Endodermal cell (in vitro differentiated cells): ENCODE results near the gene SMOC2. TPM values are rescaled to one million over a fixed set of nuclear protein-coding genes. Genes with fewer than 3 reads are reported as not detected.
A peak's percentile ranks its signal among the peaks of the same experiment; 100 is the strongest.

Experiments used
- DNase-seq: peaks from one replicate; pipeline ENCODE4 v3.0.0-alpha.2; 2017
- H3K27ac ChIP-seq: 2 replicates; pipeline ENCODE4 v1.5.1; 2013; ENCODE audit warnings: mild to moderate bottlenecking, low read depth, low read length, moderate library complexity
- H3K27me3 ChIP-seq: 2 replicates; pipeline ENCODE4 v1.6.1; 2013; ENCODE audit warnings: mild to moderate bottlenecking, low read length, moderate library complexity; ENCODE audit not compliant: insufficient read depth, control insufficient read depth, poor library complexity, severe bottlenecking
- H3K36me3 ChIP-seq: 2 replicates; pipeline ENCODE4 v1.7.0; 2013; ENCODE audit warnings: mild to moderate bottlenecking, low read length, moderate library complexity; ENCODE audit not compliant: control insufficient read depth, insufficient read depth
- H3K4me1 ChIP-seq: one replicate; pipeline ENCODE4 v1.7.0; 2013; ENCODE audit warnings: low read length; ENCODE audit not compliant: control insufficient read depth, insufficient read depth
- H3K4me3 ChIP-seq: 2 replicates; pipeline ENCODE4 v1.5.1; 2013; ENCODE audit warnings: mild to moderate bottlenecking, low read length, moderate library complexity
- H3K9ac ChIP-seq: 2 replicates; pipeline ENCODE4 v1.6.1; 2013; ENCODE audit warnings: mild to moderate bottlenecking, low read length, moderate library complexity; ENCODE audit not compliant: poor library complexity, severe bottlenecking; ENCODE audit errors: extremely low read depth
- H3K9me3 ChIP-seq: 2 replicates; pipeline ENCODE4 v1.6.1; 2013; ENCODE audit warnings: mild to moderate bottlenecking, low read length, moderate library complexity; ENCODE audit not compliant: control insufficient read depth
- H3K27ac Mint-ChIP-seq: 2 replicates; pipeline ENCODE4 v1.8.0; 2020; ENCODE audit warnings: mixed read lengths
- H3K27me3 Mint-ChIP-seq: 2 replicates; pipeline ENCODE4 v1.8.0; 2021; ENCODE audit warnings: mild to moderate bottlenecking, mixed read lengths; ENCODE audit not compliant: insufficient read depth
- H3K36me3 Mint-ChIP-seq: 2 replicates; pipeline ENCODE4 v1.8.0; 2020; ENCODE audit warnings: low read depth, mixed read lengths
- H3K4me1 Mint-ChIP-seq: 2 replicates; pipeline ENCODE4 v1.8.0; 2020; ENCODE audit warnings: mixed read lengths
- H3K4me3 Mint-ChIP-seq: 2 replicates; pipeline ENCODE4 v1.8.0; 2020; ENCODE audit warnings: mild to moderate bottlenecking, moderate library complexity, mixed read lengths
- H3K9me3 Mint-ChIP-seq: 2 replicates; pipeline ENCODE4 v1.8.0; 2020; ENCODE audit warnings: mild to moderate bottlenecking, mixed read lengths
- CTCF ChIP-seq: fragments of 200-600 bp; sonication (generic); conservative IDR thresholded peaks from 2 replicates; pipeline ENCODE4 v1.5.0; 2021; ENCODE audit warnings: antibody characterized with exemption, mild to moderate bottlenecking
- WGBS, 2 experiments: methylation state at CpG; one replicate each; pipeline versions ENCODE4 v1.1.5 to v1.1.7; 2013; ENCODE audit warnings: missing lambda C conversion rate in 2 of 2, mixed read lengths in 1 of 2; ENCODE audit not compliant: insufficient coverage in 1 of 2, insufficient read length in 1 of 2; 5-methylcytosine and 5-hydroxymethylcytosine counted together
- total RNA-seq, 2 donors: library from RNA; stranded (reverse); fragmentation: NEBNext Ultra II Directional in 1 of 2; extraction: Animal tissue kit (Norgen Biotek cat#: 25700) in 1 of 2; gene quantifications; 2 replicates in 1 of 2; 3 replicates in 1 of 2; pipeline ENCODE4 v1.2.1, GENCODE V29; 2021

SMOC2 gene
- total RNA-seq, 2 donors from 2014 or later, result 0.20 TPM; not detected in 1

GRCh38 chr6:168634541-168635328, 193.8 kb downstream of the SMOC2 start:
- Mint-ChIP-seq H3K4me1 (no peaks in the 10 kb centered on the region), H3K36me3 (no peaks in the 10 kb centered on the region), H3K27me3 (no peaks in the 10 kb centered on the region), H3K4me3 (no peak overlapping the region), H3K9me3 (peaks cover 28% of the 10 kb centered on the region), H3K27ac (no peak overlapping the region)
- WGBS, 2 experiments, result 92 to 94% methylated on average over 10 of the region's 10 CpGs
- no peak for DNase-seq
- H3K9ac ChIP-seq, result no peak overlapping the region
- H3K36me3 ChIP-seq, result no peaks in the 10 kb centered on the region
- no peak overlapping the region for H3K27ac ChIP-seq
- H3K27me3 ChIP-seq, result no peaks in the 10 kb centered on the region
- H3K4me3 ChIP-seq, result no peak overlapping the region
- H3K9me3 ChIP-seq, result no peaks in the 10 kb centered on the region
- no peak for TF ChIP-seq CTCF
- H3K4me1 ChIP-seq, result no peaks in the 10 kb centered on the region

GRCh38 chr6:168636147-168637004, 195.4 kb downstream of the SMOC2 start:
- Mint-ChIP-seq H3K27ac (no peak overlapping the region), H3K27me3 (peaks cover 3% of the 10 kb centered on the region), H3K9me3 (peaks cover 12% of the 10 kb centered on the region), H3K4me3 (no peak overlapping the region), H3K36me3 (no peaks in the 10 kb centered on the region), H3K4me1 (peaks cover 5% of the 10 kb centered on the region)
- Histone ChIP-seq H3K9me3 (no peaks in the 10 kb centered on the region), H3K36me3 (no peaks in the 10 kb centered on the region), H3K27ac (no peak overlapping the region), H3K27me3 (no peaks in the 10 kb centered on the region), H3K4me1 (no peaks in the 10 kb centered on the region), H3K4me3 (no peak overlapping the region), H3K9ac (no peak overlapping the region)
- peak; percentile 55 for TF ChIP-seq CTCF
- peak; percentile 78 for DNase-seq
- WGBS, 2 experiments, result 67 to 68% methylated on average over 6 to 8 of the region's 11 CpGs

- H3K36me3 ChIP-seq, result no peaks in the 10 kb centered on the region
- H3K4me1 ChIP-seq, result no peaks in the 10 kb centered on the region
- Mint-ChIP-seq H3K36me3 (no peaks in the 10 kb centered on the region), H3K9me3 (peaks cover 4% of the 10 kb centered on the region), H3K27me3 (peaks cover 3% of the 10 kb centered on the region), H3K27ac (no peak overlapping the region), H3K4me1 (peaks cover 6% of the 10 kb centered on the region), H3K4me3 (no peak overlapping the region)
- H3K4me3 ChIP-seq, result no peak overlapping the region
- no peaks in the 10 kb centered on the region for H3K27me3 ChIP-seq
- H3K9me3 ChIP-seq, result no peaks in the 10 kb centered on the region
- DNase-seq, result no peak
- no peak for TF ChIP-seq CTCF
- 78 to 88% methylated on average over 5 to 10 of the region's 10 CpGs for WGBS, 2 experiments
- H3K9ac ChIP-seq, result no peak overlapping the region
- H3K27ac ChIP-seq, result no peak overlapping the region
Observed at GRCh38 chr6:168637834-168638233, 196.8 kb downstream of the SMOC2 start.
